GM03348 (cell line): ENCODE data around the gene ABHD14A.

Source experiments
- DNase-seq: peaks from one replicate; pipeline ENCODE4 v3.0.0; 2012; ENCODE audit warnings: low spot score

ABHD14A gene

GRCh38 chr3:51957520-51958205 lies 17.2 kb upstream of the ABHD14A start:
- DNase-seq = no peak

- DNase-seq = no peak
These were observed 16.0 kb upstream of the ABHD14A start for GRCh38 chr3:51958603-51959521.

- no peak for DNase-seq
These were observed 15.2 kb upstream of the ABHD14A start for GRCh38 chr3:51959651-51960050.

GRCh38 chr3:51960386-51960785 lies 14.5 kb upstream of the ABHD14A start:
- DNase-seq = no peak

- DNase-seq = no peak
These were observed 13.9 kb upstream of the ABHD14A start for GRCh38 chr3:51961011-51961410.

GRCh38 chr3:51961602-51962569 lies 13.0 kb upstream of the ABHD14A start:
- DNase-seq = no peak

GRCh38 chr3:51962854-51963530 lies 11.9 kb upstream of the ABHD14A start:
- DNase-seq = no peak

GRCh38 chr3:51963951-51964451 lies 10.9 kb upstream of the ABHD14A start:
- no peak for DNase-seq

GRCh38 chr3:51964521-51964920 lies 10.3 kb upstream of the ABHD14A start:
- no peak for DNase-seq

GRCh38 chr3:51966016-51966415 lies 8.8 kb upstream of the ABHD14A start:
- no peak for DNase-seq

GRCh38 chr3:51966486-51966885 lies 8.4 kb upstream of the ABHD14A start:
- DNase-seq = no peak

- peak; percentile 22 for DNase-seq
These were observed 7.9 kb upstream of the ABHD14A start for GRCh38 chr3:51966922-51967383.

GRCh38 chr3:51967384-51968169 lies 7.3 kb upstream of the ABHD14A start, which contains the start of gene PCBP4:
PCBP4 (minus strand) TSS chr3:51967454; CDS start chr3:51961240, 6,214 bp downstream.
- peak; percentile 93 for DNase-seq

GRCh38 chr3:51968170-51968775 lies 6.6 kb upstream of the ABHD14A start:
- DNase-seq = peak; percentile 37

- DNase-seq = no peak
These were observed 5.8 kb upstream of the ABHD14A start for GRCh38 chr3:51968883-51969678.

- DNase-seq = no peak
These were observed 5.0 kb upstream of the ABHD14A start for GRCh38 chr3:51969841-51970240.

GRCh38 chr3:51970606-51971300 lies 4.1 kb upstream of the ABHD14A start:
- no peak for DNase-seq

GRCh38 chr3:51971350-51971749 lies 3.5 kb upstream of the ABHD14A start:
- no peak for DNase-seq
